Heart left ventricle (tissue), 16 donors: Measurements from ENCODE around the gene NCK2. TPM values are rescaled to one million over a fixed set of nuclear protein-coding genes. Genes with fewer than 3 reads are reported as not detected.
A peak's percentile ranks its signal among the peaks of the same experiment; 100 is the strongest.

Experiments used
- ATAC-seq, 4 donors: fragments of 200-7000 bp; cut with Tn5 transposase; one replicate each; pipeline ENCODE4 v1.9.1; 2020 to 2022; ENCODE audit warnings: moderate library complexity in 4 of 4, mild to moderate bottlenecking in 3 of 4, moderate number of reproducible peaks in 1 of 4
- DNase-seq, 5 donors: peaks; one replicate each; pipeline ENCODE4 v3.0.0-alpha.2; 2020
- H3K27ac ChIP-seq, 12 donors: fragments of 200-600 bp; sonication (generic) in 4 of 12; one replicate each; pipeline versions ENCODE4 v1.5.0 to v1.8.0; 2016 to 2022; ENCODE audit warnings: mild to moderate bottlenecking in 2 of 12
- H3K27me3 ChIP-seq, 9 donors: fragments of 200-600 bp; sonication (generic) in 2 of 9; one replicate each; pipeline versions ENCODE4 v1.5.1 to v1.8.0; 2016 to 2022; ENCODE audit warnings: mild to moderate bottlenecking in 3 of 9
- H3K36me3 ChIP-seq, 9 donors: fragments of 200-600 bp; sonication (generic) in 2 of 9; one replicate each; pipeline versions ENCODE4 v1.5.0 to v1.8.0; 2018 to 2022; ENCODE audit warnings: mild to moderate bottlenecking in 2 of 9
- H3K4me1 ChIP-seq, 12 donors: fragments of 200-600 bp; sonication (generic) in 4 of 12; one replicate each; pipeline versions ENCODE4 v1.5.0 to v1.8.0; 2016 to 2022; ENCODE audit warnings: mild to moderate bottlenecking in 3 of 12
- H3K4me3 ChIP-seq, 12 donors: fragments of 200-600 bp; sonication (generic) in 4 of 12; one replicate each; pipeline versions ENCODE4 v1.5.0 to v1.8.0; 2017 to 2022; ENCODE audit warnings: mild to moderate bottlenecking in 9 of 12, moderate library complexity in 4 of 12
- H3K9me3 ChIP-seq, 12 donors: fragments of 200-600 bp; sonication (generic) in 4 of 12; one replicate each; pipeline versions ENCODE4 v1.5.0 to v1.8.0; 2016 to 2022; ENCODE audit warnings: mild to moderate bottlenecking in 1 of 12
- CTCF ChIP-seq, 12 donors: fragments of 200-600 bp; sonication (generic) in 4 of 12; IDR thresholded peaks; one replicate each; pipeline versions ENCODE4 v1.5.0 to v1.8.0; 2018 to 2022; ENCODE audit warnings: antibody characterized with exemption in 12 of 12, mild to moderate bottlenecking in 5 of 12
- POLR2A ChIP-seq, 2 donors: fragments of 450-650 bp; IDR thresholded peaks; one replicate each; pipeline ENCODE4 v1.6.1; 2017; ENCODE audit warnings: antibody characterized with exemption in 2 of 2, mild to moderate bottlenecking in 2 of 2, moderate library complexity in 2 of 2
- WGBS, 4 donors: extraction: QIAGEN DNeasy Blood & Tissue Kit in 2 of 4; methylation state at CpG; one replicate each; pipeline versions ENCODE4 v1.1.5 to v1.1.7; 2013 to 2018; 5-methylcytosine and 5-hydroxymethylcytosine counted together
- intact Hi-C, 10 donors: fragments of 100-400 bp; cut with DNase I; formaldehyde crosslinking; loops; one replicate each; pipeline versions ENCODE4 v1.11.1 to v1.14.2; 2022
- polyA plus RNA-seq, 2 donors: library from polyadenylated mRNA; stranded (reverse); fragments of 200-250 nt; gene quantifications; one replicate each; pipeline ENCODE4 v1.2.3, GENCODE V29; 2013
- total RNA-seq, 9 donors: library from RNA; depleted of rRNA in 2 of 9; stranded (reverse); fragments of >200 nt in 2 of 9; fragmentation: NEBNext Ultra II Directional in 3 of 9; extraction: Animal tissue kit (Norgen Biotek cat#: 25700) in 3 of 9; gene quantifications; one replicate each; pipeline versions ENCODE4 v1.1.0 to v1.2.4, GENCODE V29; 2016 to 2023
- donor health status: ischemic (EF 13 %, LVEDD 7.1; RV severe dilation, severe dysfunction).
- donor health status: healthy with polysubstance abuse.
- donor health status: DM: no; HTN: yes; CAD: no.
- donor health status: DM: no; HTN: no; CAD: no.
- donor health status: ischemic (EF 25% LVEDD 6.9; RV normal size, moderate dysfunction).
- donor health status: ischemic (EF 25% LVEDD 5.7; RV mildly dilated, moderate dysfunction).
- donor health status: healthy.
- donor health status: DM: yes; HTN: yes; CAD: no.
- donor health status: ischemic (EF 35%, LVEDD 5.7; RV mildly dilated, moderate dysfunction).
- donor health status: nonischemic (EF 11% LVEDD 7.7; RV severe dilation, severe dysfunction).
- donor health status: DM: yes; HTN: yes; CAD: no.
- donor health status: PGD.
- donor health status: ischemic (EF 29% LVEDD 5.4; RV normal size, mild dysfunction).
- donor health status: nonischemic (EF 23%, LVEDD 6.1; RV moderate dilation, normal function).

NCK2 gene
- total and polyA plus RNA-seq, 11 donors: 22.6 to 54.2 (median 33.4) TPM

DNA sequence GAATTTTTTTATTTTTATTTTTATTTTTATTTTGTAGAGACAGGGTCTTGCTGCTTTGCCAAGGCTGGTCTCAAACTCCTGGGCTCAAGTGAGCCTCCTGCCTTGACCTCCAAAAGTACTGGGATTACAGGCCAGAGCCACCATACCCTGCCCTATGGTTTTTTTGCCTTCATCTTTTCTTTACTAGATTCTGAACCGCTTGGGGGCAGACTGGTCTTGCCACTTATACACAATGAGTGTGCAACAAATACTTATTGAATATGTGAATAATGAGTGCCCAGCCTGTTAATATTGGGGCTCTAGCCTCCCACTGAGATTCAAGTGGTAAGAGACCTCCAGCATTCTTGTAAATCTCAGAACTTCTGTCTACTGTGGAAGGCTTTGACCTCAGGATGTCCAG, 3.9 kb downstream of the NCK2 start:
- 65 to 88% (median 69%) methylated on average over 1 of the region's 1 CpG for WGBS, 4 donors
- Histone ChIP-seq H3K27me3 (no peaks in the 10 kb centered on the region), H3K27ac (peak overlapping the region in 2 of 12 donors; percentile 44 to 91), H3K4me3 (no peak overlapping the region), H3K9me3 (no peaks in the 10 kb centered on the region), H3K36me3 (peaks cover 0 to 8% (median 0%) of the 10 kb centered on the region in 9 donors), H3K4me1 (peaks cover 6 to 79% (median 47%) of the 10 kb centered on the region in 12 donors)
- intact Hi-C loops: loop anchor here in 9 of 10 donors (2.0 to 10.0 kb wide), 13 partner anchors 22 to 336 kb away; a partner anchor contains a TSS
- DNase-seq (no peak), ATAC-seq (no peak)
- TF ChIP-seq CTCF (IDR thresholded peaks at IDR 0.05) (peak in 1 of 12 donors; percentile 22), POLR2A (IDR thresholded peaks at IDR 0.05) (no peak)

DNA sequence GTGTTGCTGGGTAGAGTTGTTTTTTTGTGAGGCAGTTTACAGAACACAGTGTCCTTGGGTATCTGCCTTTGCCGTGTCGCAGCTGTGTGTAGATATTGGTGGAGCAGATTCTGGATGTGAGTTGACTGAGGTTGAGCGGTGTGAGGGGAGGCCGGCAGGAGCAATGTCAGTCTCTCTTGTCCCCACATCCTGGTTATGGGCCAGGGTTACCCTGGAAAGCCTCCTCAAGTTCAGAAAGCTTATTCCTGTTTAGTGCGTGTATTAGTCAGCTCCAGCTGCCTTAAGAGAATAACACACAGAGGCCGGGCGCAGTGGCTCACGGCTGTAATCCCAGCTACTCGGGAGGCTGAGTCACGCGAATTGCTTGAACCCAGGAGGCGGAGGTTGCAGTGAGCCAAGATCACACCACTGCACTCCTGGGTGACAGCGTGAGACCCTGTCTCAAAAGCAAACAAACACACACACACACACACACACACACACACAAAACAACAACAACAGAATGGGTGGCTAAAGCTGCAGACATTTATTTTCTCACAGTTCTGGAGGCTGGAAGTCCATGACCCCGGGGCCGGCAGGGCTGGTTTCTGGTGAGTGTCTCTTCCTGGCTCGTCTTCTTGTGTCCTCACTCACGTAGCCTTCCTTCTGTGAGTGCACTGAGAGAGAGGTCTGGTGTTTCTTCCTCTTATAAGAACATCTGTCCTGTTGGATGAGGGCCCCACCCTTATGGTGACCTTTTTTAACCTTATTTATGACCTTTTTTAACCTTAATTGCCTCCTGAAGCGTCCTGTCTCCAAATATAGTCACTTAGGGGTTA, 5.1 kb downstream of the NCK2 start:
- TF ChIP-seq CTCF (IDR thresholded peaks at IDR 0.05) (no peak), POLR2A (IDR thresholded peaks at IDR 0.05) (no peak)
- DNase-seq (no peak), ATAC-seq (peak in 1 of 4 donors; percentile 45)
- peak overlapping the region in 1 of 12 donors; percentile 47 for H3K27ac ChIP-seq
- H3K4me3 ChIP-seq: no peak overlapping the region
- H3K27me3 ChIP-seq: no peaks in the 10 kb centered on the region
- H3K36me3 ChIP-seq: peaks cover 0 to 8% (median 0%) of the 10 kb centered on the region in 9 donors
- intact Hi-C loops: loop anchor here in 9 of 10 donors (2.0 to 10.0 kb wide), 13 partner anchors 21 to 335 kb away; a partner anchor contains a TSS
- peaks cover 6 to 84% (median 55%) of the 10 kb centered on the region in 12 donors for H3K4me1 ChIP-seq
- H3K9me3 ChIP-seq: no peaks in the 10 kb centered on the region
- 82 to 88% (median 86%) methylated on average over 18 of the region's 18 CpGs for WGBS, 4 donors

DNA sequence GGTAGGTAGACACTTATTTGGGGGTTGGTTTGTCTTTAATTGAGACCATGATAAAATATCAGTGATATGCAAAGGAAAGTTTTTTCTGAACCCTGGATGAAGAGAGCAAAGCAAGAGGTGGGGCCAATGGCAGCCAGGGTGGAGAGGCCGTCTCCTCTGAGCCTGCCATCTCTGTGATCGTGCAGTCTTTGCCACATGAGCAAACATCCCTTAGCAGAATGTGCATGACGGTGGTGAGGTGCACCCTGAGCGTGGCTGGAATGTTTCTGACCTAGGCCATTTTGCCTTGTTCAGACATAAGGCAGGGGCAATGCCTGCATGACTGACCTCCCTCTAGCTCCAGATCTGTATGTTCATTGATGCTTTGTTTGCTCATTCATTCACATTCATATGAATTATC, 6.0 kb downstream of the NCK2 start:
- Histone ChIP-seq H3K4me1 (peaks cover 9 to 94% (median 63%) of the 10 kb centered on the region in 12 donors), H3K36me3 (peaks cover 0 to 8% (median 0%) of the 10 kb centered on the region in 9 donors), H3K27ac (peak overlapping the region in 1 of 12 donors; percentile 47), H3K27me3 (no peaks in the 10 kb centered on the region), H3K9me3 (no peaks in the 10 kb centered on the region), H3K4me3 (no peak overlapping the region)
- no peak for TF ChIP-seq POLR2A (IDR thresholded peaks at IDR 0.05)
- no peak for TF ChIP-seq CTCF (IDR thresholded peaks at IDR 0.05)
- WGBS, 4 donors: 92 to 97% (median 95%) methylated on average over 4 of the region's 4 CpGs
- no peak for ATAC-seq
- no peak for DNase-seq
- intact Hi-C loops: loop anchor here in 1 of 10 donors (5.0 kb wide), 1 partner anchor 37 kb away; no protein-coding TSS in a partner anchor

DNA sequence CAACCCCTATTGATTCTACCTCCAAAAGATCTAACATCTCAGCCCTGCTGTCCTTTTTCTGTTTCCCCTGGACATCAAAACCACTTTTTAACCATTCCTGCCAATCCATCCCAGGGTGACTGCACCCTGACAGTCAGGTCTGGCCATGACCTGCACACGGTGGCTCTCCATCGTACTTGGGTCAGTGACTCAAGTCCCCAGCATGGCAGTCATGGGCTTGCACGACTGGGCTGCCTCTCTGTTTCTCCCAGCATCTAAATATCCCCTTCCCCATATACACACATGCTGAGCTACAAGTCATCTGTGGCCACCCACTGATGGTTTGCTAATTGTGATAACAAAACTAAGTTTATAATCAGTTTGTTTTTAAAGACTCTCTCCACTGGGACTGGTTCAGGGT, 6.6 kb downstream of the NCK2 start:
- H3K4me3 ChIP-seq: no peak overlapping the region
- peaks cover 0 to 8% (median 0%) of the 10 kb centered on the region in 9 donors for H3K36me3 ChIP-seq
- no peaks in the 10 kb centered on the region for H3K27me3 ChIP-seq
- WGBS, 4 donors: 87 to 92% (median 88%) methylated on average over 3 of the region's 3 CpGs
- no peaks in the 10 kb centered on the region for H3K9me3 ChIP-seq
- intact Hi-C loops: loop anchor here in 1 of 10 donors (5.0 kb wide), 1 partner anchor 36 kb away; no protein-coding TSS in a partner anchor
- H3K4me1 ChIP-seq: peaks cover 8 to 94% (median 64%) of the 10 kb centered on the region in 12 donors
- no peak for ATAC-seq
- no peak for DNase-seq
- H3K27ac ChIP-seq: no peak overlapping the region
- TF ChIP-seq CTCF (IDR thresholded peaks at IDR 0.05) (no peak), POLR2A (IDR thresholded peaks at IDR 0.05) (no peak)
